MCF 10A (cell line): ENCODE results near the gene HOXA6. TPM values are rescaled to one million over a fixed set of nuclear protein-coding genes. Genes with fewer than 3 reads are reported as not detected.
A peak's percentile ranks its signal among the peaks of the same experiment; 100 is the strongest.

Experiments
- BruUV-seq: library from RNA; stranded (reverse); fragments of 400-500 nt; replicated peaks from 2 replicates; lab custom pipeline; 2021; lab: Mats Ljungman, UMichigan
- CTCF ChIA-PET: fragments of 300-600 bp; sonication (Branson Sonifier 250); formaldehyde crosslinking; extraction: SDS; loops from one replicate; lab custom pipeline; 2021; ENCODE audit warnings: antibody characterized with exemption, inconsistent platforms; lab: Yijun Ruan, JAX
- POLR2A ChIA-PET: fragments of 300-600, 350-650 bp; sonication (Branson Sonifier 250); formaldehyde crosslinking; extraction: SDS; loops from one replicate; lab custom pipeline; 2020; ENCODE audit warnings: antibody characterized with exemption, inconsistent platforms; lab: Yijun Ruan, JAX
- DNase-seq: peaks from one replicate; pipeline ENCODE4 v3.0.0-alpha.2; 2018; ENCODE audit not compliant: unreplicated experiment
- H3K27ac Mint-ChIP-seq: one replicate; pipeline ENCODE4 v1.8.0; 2022; ENCODE audit warnings: mild to moderate bottlenecking, low read depth, mixed read lengths; ENCODE audit not compliant: unreplicated experiment
- H3K27me3 Mint-ChIP-seq: one replicate; pipeline ENCODE4 v1.8.0; 2022; ENCODE audit warnings: mixed read lengths; ENCODE audit not compliant: insufficient read depth, unreplicated experiment
- H3K36me3 Mint-ChIP-seq: one replicate; pipeline ENCODE4 v1.8.0; 2022; ENCODE audit warnings: mild to moderate bottlenecking, moderate library complexity, mixed read lengths; ENCODE audit not compliant: insufficient read depth, unreplicated experiment
- H3K4me1 Mint-ChIP-seq: one replicate; pipeline ENCODE4 v1.8.0; 2022; ENCODE audit warnings: mixed read lengths; ENCODE audit not compliant: insufficient read depth, unreplicated experiment
- H3K4me3 Mint-ChIP-seq: one replicate; pipeline ENCODE4 v1.8.0; 2022; ENCODE audit warnings: mild to moderate bottlenecking, moderate library complexity, mixed read lengths; ENCODE audit not compliant: unreplicated experiment
- H3K9me3 Mint-ChIP-seq: one replicate; pipeline ENCODE4 v1.8.0; 2022; ENCODE audit warnings: mixed read lengths; ENCODE audit not compliant: unreplicated experiment
- intact Hi-C: fragments of 100-400 bp; cut with micrococcal nuclease; formaldehyde crosslinking; loops from 2 replicates; pipeline ENCODE4 v1.14.1; 2022
- total RNA-seq: library from RNA; stranded (reverse); gene quantifications from 2 replicates; pipeline ENCODE4 v1.2.3, GENCODE V29; 2022
- TF ChIP-seq, protein P1 (sequence below): fragments of 200-600 bp; IDR thresholded peaks from one replicate; pipeline ENCODE4 v1.8.0; 2022; ENCODE audit warnings: antibody characterized with exemption, mild to moderate bottlenecking; ENCODE audit not compliant: unreplicated experiment

The HOXA6 gene
- total RNA-seq, 1 experiment from 2014 or later = 0.96 TPM

DNA sequence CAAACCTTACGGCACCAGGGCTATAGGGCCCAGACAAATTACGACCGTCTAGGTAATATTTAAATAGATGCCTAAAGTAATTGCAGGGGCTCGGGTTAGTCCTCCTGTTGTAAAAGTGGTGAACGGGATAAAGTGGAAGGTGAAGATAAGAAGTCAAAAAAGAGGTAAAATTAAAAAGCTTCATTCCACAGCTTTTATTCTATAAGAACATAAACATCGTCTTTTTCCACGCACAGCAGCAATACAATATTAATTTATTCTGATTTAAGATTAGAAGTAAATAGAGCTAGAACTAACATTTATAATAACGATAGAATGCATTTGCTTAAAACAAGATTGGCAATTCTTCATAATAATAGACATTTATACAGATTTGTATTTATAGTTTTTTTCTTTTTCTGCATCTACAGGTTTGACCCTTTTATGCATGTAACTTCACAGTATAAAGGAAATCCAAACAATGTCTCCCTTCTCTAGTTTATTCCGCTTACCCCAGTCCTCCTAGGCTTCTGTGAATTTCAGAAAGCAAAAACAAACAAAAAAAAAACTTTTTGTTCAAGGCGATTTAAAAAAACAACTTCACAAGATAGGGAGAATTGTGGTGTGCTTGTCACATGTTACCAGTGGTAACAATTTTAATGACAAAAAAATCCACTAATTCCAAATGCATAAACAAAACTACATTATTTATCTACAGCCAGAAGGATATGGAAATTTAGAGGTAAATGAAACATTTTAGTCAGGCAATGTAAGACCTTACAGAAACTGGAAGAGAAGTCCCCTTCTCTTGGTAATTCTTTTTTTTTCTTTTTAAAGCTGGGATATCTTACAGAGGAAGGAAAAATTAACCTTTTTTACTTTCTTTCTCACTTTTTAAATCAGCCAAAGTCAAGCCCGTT is 23.1 kb upstream of the HOXA6 start:
- intact Hi-C loops = no loop called here
- TSS peak; percentile 39 for BruUV-seq
- Mint-ChIP-seq H3K4me1 (peaks cover 20% of the 10 kb centered on the region), H3K9me3 (no peaks in the 10 kb centered on the region), H3K36me3 (peaks cover 11% of the 10 kb centered on the region), H3K27me3 (no peaks in the 10 kb centered on the region), H3K27ac (peak overlapping the region; percentile 87), H3K4me3 (peak overlapping the region; percentile 79)
- TF ChIP-seq, protein P1, sequence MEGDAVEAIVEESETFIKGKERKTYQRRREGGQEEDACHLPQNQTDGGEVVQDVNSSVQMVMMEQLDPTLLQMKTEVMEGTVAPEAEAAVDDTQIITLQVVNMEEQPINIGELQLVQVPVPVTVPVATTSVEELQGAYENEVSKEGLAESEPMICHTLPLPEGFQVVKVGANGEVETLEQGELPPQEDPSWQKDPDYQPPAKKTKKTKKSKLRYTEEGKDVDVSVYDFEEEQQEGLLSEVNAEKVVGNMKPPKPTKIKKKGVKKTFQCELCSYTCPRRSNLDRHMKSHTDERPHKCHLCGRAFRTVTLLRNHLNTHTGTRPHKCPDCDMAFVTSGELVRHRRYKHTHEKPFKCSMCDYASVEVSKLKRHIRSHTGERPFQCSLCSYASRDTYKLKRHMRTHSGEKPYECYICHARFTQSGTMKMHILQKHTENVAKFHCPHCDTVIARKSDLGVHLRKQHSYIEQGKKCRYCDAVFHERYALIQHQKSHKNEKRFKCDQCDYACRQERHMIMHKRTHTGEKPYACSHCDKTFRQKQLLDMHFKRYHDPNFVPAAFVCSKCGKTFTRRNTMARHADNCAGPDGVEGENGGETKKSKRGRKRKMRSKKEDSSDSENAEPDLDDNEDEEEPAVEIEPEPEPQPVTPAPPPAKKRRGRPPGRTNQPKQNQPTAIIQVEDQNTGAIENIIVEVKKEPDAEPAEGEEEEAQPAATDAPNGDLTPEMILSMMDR = no peak
- no peak for DNase-seq
- CTCF ChIA-PET = interaction anchor here (0.5 to 1.8 kb wide), 10 partner anchors 8 to 801 kb away, joined by 3 to 6 read pairs (median 4); partner anchors contain the start of gene HOXA5
- POLR2A ChIA-PET = interaction anchor here (0.6 to 6.3 kb wide), 17 partner anchors 8 to 971 kb away, joined by 3 to 59 read pairs (median 6); partner anchors contain the start of genes HOXA1, HOXA5, HOXA6 and SKAP2

DNA sequence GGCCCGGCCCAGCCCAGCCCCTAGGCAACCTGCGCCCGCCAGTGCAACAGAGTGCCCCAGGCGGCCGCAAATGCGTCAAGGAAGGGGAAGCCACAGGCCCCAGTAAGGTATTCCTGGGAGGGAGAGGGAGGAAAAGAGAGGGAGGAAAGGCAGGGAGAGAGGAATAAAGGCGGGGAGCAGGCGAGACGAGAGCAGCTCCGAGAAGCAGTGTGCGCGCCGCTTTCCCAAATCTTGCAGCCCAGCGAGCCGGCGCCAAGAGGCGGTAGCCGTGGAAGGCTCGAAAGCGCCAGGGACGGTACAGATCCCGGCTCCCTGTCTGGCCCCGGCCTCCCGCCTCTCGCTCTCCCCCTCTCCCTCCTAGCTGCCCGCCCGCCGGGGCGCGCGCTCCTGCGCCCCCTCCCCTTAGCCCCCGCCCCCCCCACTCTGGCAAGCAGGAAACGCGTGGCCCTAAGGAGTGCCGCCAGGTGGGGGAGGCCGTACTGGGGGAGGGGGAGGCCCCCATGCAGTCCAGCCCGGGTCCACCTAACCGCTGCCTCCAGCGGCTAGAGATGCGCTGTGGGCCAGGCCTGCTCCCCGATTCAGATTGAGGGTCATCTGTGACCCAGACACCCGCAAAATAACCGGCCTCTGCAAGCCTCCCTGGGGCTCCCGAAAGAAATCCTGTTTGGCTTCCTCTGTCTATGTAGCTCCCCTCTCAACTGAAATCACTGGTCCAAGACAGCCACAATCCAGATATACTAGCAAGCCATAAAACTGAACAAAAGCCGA is 22.3 kb upstream of the HOXA6 start:
- POLR2A ChIA-PET = interaction anchor here (0.6 to 6.3 kb wide), 13 partner anchors 7 to 970 kb away, joined by 3 to 59 read pairs (median 12); partner anchors contain the start of genes HOXA1, HOXA5, HOXA6 and SKAP2
- no peaks in the 10 kb centered on the region for H3K9me3 Mint-ChIP-seq
- intact Hi-C loops = no loop called here
- TF ChIP-seq, protein P1 = no peak
- CTCF ChIA-PET = interaction anchor here (1.0 to 1.8 kb wide), 8 partner anchors 10 to 800 kb away, joined by 3 to 5 read pairs (median 4); partner anchors contain the start of gene HOXA5
- no TSS peak for BruUV-seq
- peaks cover 12% of the 10 kb centered on the region for H3K36me3 Mint-ChIP-seq
- H3K4me3 Mint-ChIP-seq = peak overlapping the region; percentile 79
- H3K27me3 Mint-ChIP-seq = no peaks in the 10 kb centered on the region
- DNase-seq = peak; percentile 55
- H3K27ac Mint-ChIP-seq = peak overlapping the region; percentile 87
- peaks cover 20% of the 10 kb centered on the region for H3K4me1 Mint-ChIP-seq

DNA sequence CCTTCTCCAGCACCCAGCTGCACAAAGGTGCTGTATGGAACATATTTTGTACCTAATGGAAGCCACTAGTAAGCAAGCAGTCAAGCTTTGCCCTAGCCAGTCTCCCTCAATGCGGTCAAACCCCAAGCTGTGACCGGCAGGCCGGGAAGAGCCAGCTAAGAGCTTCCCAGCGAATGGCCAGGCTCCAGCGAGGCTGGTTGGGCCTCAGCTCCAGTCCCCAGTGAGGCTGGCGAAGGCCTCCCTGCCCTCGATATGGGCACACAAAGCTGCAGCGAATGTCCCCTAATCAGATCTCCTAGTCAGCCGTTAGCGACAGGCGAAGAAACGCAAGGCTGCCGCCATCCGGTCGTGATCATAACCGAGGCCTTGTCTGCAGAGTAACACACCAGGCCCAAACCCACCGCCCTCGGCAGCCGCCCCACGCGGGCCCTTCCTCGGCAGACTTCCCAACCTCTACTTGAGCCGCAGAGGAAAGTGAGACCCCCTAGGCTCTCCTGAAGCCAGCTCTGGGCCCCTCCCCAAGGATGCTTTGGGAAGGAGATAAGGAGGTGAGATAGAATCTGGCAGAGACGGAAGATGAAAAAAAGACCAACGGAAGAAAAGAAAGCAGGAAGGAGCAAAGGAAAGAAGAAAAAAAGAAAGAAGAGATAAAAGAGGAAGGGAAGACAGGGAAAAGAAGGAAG is 20.8 kb upstream of the HOXA6 start:
- DNase-seq = no peak
- TF ChIP-seq, protein P1 = no peak
- Mint-ChIP-seq H3K27ac (peak overlapping the region; percentile 87), H3K4me1 (peaks cover 20% of the 10 kb centered on the region), H3K9me3 (no peaks in the 10 kb centered on the region), H3K4me3 (peak overlapping the region; percentile 79), H3K36me3 (peaks cover 18% of the 10 kb centered on the region), H3K27me3 (no peaks in the 10 kb centered on the region)
- BruUV-seq = no TSS peak
- intact Hi-C loops = no loop called here
- ChIA-PET CTCF (interaction anchor here (0.6 to 1.6 kb wide), 6 partner anchors 9 to 644 kb away, joined by 3 to 9 read pairs (median 4); no protein-coding TSS in a partner anchor), POLR2A (interaction anchor here (0.5 to 6.3 kb wide), 8 partner anchors 9 to 969 kb away, joined by 3 to 42 read pairs (median 4); partner anchors contain the start of genes HOXA1 and HOXA6)
